Thoracic aorta endothelial cell (primary cell): ENCODE measurements around the gene C16orf89. TPM values are rescaled to one million over a fixed set of nuclear protein-coding genes. Genes with fewer than 3 reads are reported as not detected.

Source experiments
- total RNA-seq: library from RNA; depleted of rRNA; stranded (reverse); fragments of >200 nt; gene quantifications from 2 replicates; pipeline ENCODE4 v1.2.3, GENCODE V29; 2012

The C16orf89 gene, protein sequence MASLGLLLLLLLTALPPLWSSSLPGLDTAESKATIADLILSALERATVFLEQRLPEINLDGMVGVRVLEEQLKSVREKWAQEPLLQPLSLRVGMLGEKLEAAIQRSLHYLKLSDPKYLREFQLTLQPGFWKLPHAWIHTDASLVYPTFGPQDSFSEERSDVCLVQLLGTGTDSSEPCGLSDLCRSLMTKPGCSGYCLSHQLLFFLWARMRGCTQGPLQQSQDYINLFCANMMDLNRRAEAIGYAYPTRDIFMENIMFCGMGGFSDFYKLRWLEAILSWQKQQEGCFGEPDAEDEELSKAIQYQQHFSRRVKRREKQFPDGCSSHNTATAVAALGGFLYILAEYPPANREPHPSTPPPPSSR
- total RNA-seq = not detected in 2 replicates

GRCh38 chr16:5065813-5066212, at the start of gene C16orf89:
TSS of gene C16orf89 (minus strand) at chr16:5065956. CDS start at chr16:5065908, 48 bp downstream.

DNA sequence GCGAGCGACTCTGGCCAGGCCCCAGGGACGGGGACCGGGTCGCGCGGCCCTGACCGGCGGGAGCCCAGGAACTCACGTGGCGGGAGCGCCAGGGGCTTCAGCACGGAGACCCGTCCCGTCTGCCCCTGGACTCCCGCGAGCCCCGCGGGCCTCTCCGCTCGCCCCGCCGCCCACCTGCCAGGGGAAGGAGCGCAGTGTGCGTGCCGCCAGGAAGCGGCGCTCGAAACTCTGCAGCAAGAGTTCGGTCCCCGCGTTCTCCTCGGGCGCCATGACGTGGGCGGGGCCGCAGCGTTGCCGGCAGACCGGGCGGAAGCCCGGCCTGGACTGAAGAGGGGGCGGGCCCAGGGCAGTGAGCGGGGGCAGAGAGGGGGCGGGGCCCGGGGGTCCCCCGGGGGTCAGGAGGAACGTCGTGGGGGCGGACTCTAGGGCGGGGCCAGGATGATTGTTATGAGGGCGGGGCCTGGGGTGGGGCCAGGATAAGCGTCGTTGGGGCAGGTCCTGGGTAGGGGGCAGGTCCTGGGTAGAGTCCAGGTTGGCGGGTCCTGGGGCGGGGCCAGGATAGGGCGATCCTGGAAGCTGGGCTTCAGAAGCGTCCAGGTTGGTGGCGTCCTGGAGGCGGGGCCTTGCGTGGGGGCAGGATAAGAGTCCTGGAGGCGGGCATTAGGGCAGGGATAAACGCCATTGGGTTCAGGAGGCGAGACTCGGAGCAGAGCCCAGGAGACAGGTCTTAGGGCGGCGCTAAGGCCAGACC, 31.9 kb upstream of the C16orf89 start, which contains the start of gene EEF2KMT:
TSS of gene EEF2KMT (minus strand) at position 326 of the 751 bp plus-strand sequence. CDS start at position 270, 56 bp downstream.

GRCh38 chr16:5071681-5072333, 6.1 kb upstream of the C16orf89 start, which contains the start of gene ALG1:
TSS of gene ALG1 (plus strand) at chr16:5071843. CDS start at chr16:5071850, 7 bp downstream.

GRCh38 chr16:5033256-5034166, 32.2 kb downstream of the C16orf89 start, which contains the start of gene NAGPA:
TSS of gene NAGPA (minus strand) at chr16:5033935. CDS start at chr16:5033914, 21 bp downstream.

Other genes starting within 250 kb of the C16orf89 start
- 79.1 and 91.8 TPM in 2 replicates for gene GLYR1, start 218.7 kb downstream of the C16orf89 start, total RNA-seq
- 52.6 and 53.7 TPM in 2 replicates for gene UBN1, start 218.5 kb downstream of the C16orf89 start, total RNA-seq
- 0.14 and 0.27 TPM in 2 replicates for gene PPL, start 128.8 kb downstream of the C16orf89 start, total RNA-seq
- gene SEC14L5, start 107.6 kb downstream of the C16orf89 start, total RNA-seq = not detected in 2 replicates
- gene NAGPA, start 32.0 kb downstream of the C16orf89 start, total RNA-seq = 17.3 and 23.8 TPM in 2 replicates
- 28.2 and 33.2 TPM in 2 replicates for gene ALG1, start 5.9 kb upstream of the C16orf89 start, total RNA-seq
- gene EEF2KMT, start 31.8 kb upstream of the C16orf89 start, total RNA-seq = 10.0 and 14.9 TPM in 2 replicates